ENCODE measurements around the gene ANKLE2.

DNA sequence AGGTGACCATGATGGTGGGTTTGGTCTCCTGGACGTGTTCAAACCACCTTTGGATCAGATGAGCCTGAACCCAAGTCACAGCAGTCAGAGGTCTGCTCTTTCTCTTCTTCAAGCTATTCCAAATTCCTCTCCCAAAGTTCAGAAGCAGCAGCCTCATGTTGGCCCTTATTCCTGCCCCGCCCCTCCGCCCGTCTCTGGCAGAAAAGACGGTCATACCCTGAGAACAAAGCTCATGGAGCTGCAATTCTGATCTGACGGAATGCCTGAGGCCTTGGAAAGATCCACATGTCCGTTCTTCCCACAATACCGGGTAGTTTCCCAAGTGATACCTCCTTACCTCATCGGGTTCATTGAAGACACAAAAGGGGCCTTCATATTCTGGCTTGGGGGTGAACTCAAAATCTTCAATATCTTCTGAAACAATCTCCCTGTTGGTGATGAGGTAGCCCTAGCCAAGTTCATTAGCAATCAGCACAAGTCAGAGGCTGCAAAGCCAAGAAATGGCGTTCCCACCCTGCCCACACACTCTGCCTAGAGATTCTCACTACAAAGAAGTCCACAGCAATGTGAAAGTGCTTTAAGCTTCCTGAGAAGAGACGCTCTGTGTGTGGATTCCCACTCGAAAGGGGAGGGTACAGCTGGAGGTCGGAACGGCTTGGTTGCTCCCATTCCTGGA is 85.7 kb downstream of the ANKLE2 start:
- TF ChIP-seq CTCF (IDR thresholded peaks at IDR 0.05; ENCODE audit: insufficient read depth, low read length, poor library complexity, severe bottlenecking) (no peak), EZH2phosphoT487 (conservative IDR thresholded peaks at IDR 0.05; ENCODE audit: low read length) (no peak)

All from SU-DHL-6 (cell line).